ENCODE data around the gene TMEM271. TPM values are rescaled to one million over a fixed set of nuclear protein-coding genes. Genes with fewer than 3 reads are reported as not detected.

Gene TMEM271
- total RNA-seq = not detected

- ATAC-seq (ENCODE audit: insufficient number of reproducible peaks, low FRiP score, low read depth) = no peak
- no peaks in the 10 kb centered on the region for H3K36me3 ChIP-seq
- no peaks in the 10 kb centered on the region for H3K9me3 ChIP-seq
- H3K4me3 ChIP-seq = no peak within 1 kb of the TSS
- no peak within 1 kb of the TSS for H3K27ac ChIP-seq
- no peak for DNase-seq (ENCODE audit: low spot score)
- H3K4me1 ChIP-seq (ENCODE audit: control insufficient read depth in 1 of 2, low read depth in 2 of 2) = no peaks in the 10 kb centered on the region
- TF ChIP-seq CTCF (IDR thresholded peaks at IDR 0.05) = no peak
- peaks cover 3% of the 10 kb centered on the region for H3K27me3 ChIP-seq (replicated peaks; ENCODE audit: insufficient read depth)
Measured at GRCh38 chr4:576245-576821, at the start of gene TMEM271. Gene TMEM271 (minus strand): TSS chr4:576295. CDS start chr4:576062, 233 bp downstream.

- ATAC-seq (ENCODE audit: insufficient number of reproducible peaks, low FRiP score, low read depth) = no peak
- Histone ChIP-seq H3K4me1 (ENCODE audit: control insufficient read depth in 1 of 2, low read depth in 2 of 2) (no peaks in the 10 kb centered on the region), H3K9me3 (no peaks in the 10 kb centered on the region), H3K36me3 (no peaks in the 10 kb centered on the region), H3K4me3 (no peak overlapping the region), H3K27ac (no peak overlapping the region), H3K27me3 (replicated peaks; ENCODE audit: insufficient read depth) (no peaks in the 10 kb centered on the region)
- TF ChIP-seq CTCF (IDR thresholded peaks at IDR 0.05) = no peak
- no peak for DNase-seq (ENCODE audit: low spot score)
Measured at GRCh38 chr4:625631-626161, 49.6 kb upstream of the TMEM271 start.

GRCh38 chr4:624705-625590 is 48.9 kb upstream of the TMEM271 start, which contains the start of gene PDE6B:
Gene PDE6B (plus strand): TSS chr4:625573. CDS start chr4:625627, 54 bp downstream.
- ATAC-seq (ENCODE audit: insufficient number of reproducible peaks, low FRiP score, low read depth) = no peak
- H3K4me1 ChIP-seq (ENCODE audit: control insufficient read depth in 1 of 2, low read depth in 2 of 2) = no peaks in the 10 kb centered on the region
- H3K27ac ChIP-seq = no peak within 1 kb of the TSS
- no peaks in the 10 kb centered on the region for H3K36me3 ChIP-seq
- no peak for DNase-seq (ENCODE audit: low spot score)
- no peaks in the 10 kb centered on the region for H3K9me3 ChIP-seq
- TF ChIP-seq CTCF (IDR thresholded peaks at IDR 0.05) = no peak
- no peak within 1 kb of the TSS for H3K4me3 ChIP-seq
- no peaks in the 10 kb centered on the region for H3K27me3 ChIP-seq (replicated peaks; ENCODE audit: insufficient read depth)

GRCh38 chr4:623914-624566 is 47.9 kb upstream of the TMEM271 start:
- H3K27me3 ChIP-seq (replicated peaks; ENCODE audit: insufficient read depth) = no peaks in the 10 kb centered on the region
- no peaks in the 10 kb centered on the region for H3K9me3 ChIP-seq
- H3K27ac ChIP-seq = no peak overlapping the region
- H3K4me1 ChIP-seq (ENCODE audit: control insufficient read depth in 1 of 2, low read depth in 2 of 2) = no peaks in the 10 kb centered on the region
- H3K36me3 ChIP-seq = no peaks in the 10 kb centered on the region
- no peak overlapping the region for H3K4me3 ChIP-seq
- no peak for TF ChIP-seq CTCF (IDR thresholded peaks at IDR 0.05)
- DNase-seq (ENCODE audit: low spot score) = no peak
- no peak for ATAC-seq (ENCODE audit: insufficient number of reproducible peaks, low FRiP score, low read depth)

Data from thoracic aorta (tissue), 2 donors.